ENCODE data around the gene FHOD3.

DNA sequence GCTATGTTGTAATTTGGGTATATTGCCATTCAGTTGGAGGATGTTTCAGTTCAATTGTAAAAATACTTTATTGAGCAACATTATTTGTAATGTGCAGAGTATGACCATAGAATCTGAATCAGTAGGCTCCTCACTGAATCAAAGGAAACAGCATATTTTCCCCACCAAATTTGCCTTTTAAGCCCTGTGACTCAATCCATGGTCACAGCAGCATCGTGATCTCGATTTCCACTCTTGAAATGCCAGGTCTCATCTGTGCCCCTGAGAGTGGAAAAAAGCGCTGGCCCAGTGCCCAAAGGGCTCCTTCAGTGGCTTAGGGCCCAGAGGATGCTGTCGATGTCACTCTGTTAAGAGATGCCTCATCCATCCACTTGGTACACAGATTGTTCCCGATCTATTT, 57.5 kb downstream of the FHOD3 start:
- no peak for TF ChIP-seq EZH2 (IDR thresholded peaks at IDR 0.05; ENCODE audit: borderline replicate concordance, low read length)
- TF ChIP-seq CTCF (conservative IDR thresholded peaks at IDR 0.05 in 1 of 2, IDR thresholded peaks at IDR 0.05 in 1 of 2; ENCODE audit: extremely low read depth in 1 of 2, insufficient read depth in 1 of 2, low read depth in 1 of 2, low read length in 2 of 2), result no peak

All from mammary epithelial cell (primary cell).